ENCODE results near the gene HDAC10. TPM values are rescaled to one million over a fixed set of nuclear protein-coding genes. Genes with fewer than 3 reads are reported as not detected.
"Not testable (repeated sequence)": the region's sequence is repeated elsewhere in the genome, so short reads cannot be mapped to it uniquely, and the experiment has no call there.

Gene HDAC10
- total RNA-seq, 2 donors from 2014 or later, result 55.2 to 60.0 TPM

DNA sequence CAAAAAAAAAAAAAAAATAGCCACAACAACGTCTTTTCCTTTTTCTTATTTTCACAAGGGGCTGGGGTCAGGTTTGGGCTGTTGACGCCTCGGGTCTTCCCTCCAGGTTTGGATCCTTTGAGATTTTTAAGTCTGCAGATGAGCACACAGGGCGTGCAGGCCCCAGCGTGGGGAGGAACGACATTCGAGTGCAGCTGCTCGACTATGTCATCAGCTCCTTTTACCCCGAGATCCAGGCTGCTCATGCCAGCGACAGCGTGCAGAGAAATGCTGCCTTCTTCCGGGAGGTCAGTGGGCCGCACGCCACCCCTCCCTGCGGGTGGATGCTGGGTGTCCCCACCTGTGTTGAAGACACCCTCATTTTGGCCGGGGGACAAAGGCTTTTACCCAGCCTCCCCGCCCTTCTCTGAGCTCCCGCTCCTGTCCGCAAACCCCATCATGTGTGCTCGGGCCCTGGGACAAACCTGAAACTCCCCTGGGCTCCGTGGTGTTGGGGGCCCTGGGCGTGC, 42.6 kb downstream of the HDAC10 start:
- no peaks in the 10 kb centered on the region for H3K9me3 ChIP-seq
- no peak overlapping the region for H3K27ac ChIP-seq
- H3K27me3 ChIP-seq (replicated peaks; ENCODE audit: insufficient read depth), result no peaks in the 10 kb centered on the region
- peaks cover 0 to 9% of the 10 kb centered on the region in 2 donors for H3K4me1 ChIP-seq (ENCODE audit: control insufficient read depth in 1 of 2, low read depth in 2 of 2)
- H3K4me3 ChIP-seq, result no peak overlapping the region
- TF ChIP-seq, protein P1, sequence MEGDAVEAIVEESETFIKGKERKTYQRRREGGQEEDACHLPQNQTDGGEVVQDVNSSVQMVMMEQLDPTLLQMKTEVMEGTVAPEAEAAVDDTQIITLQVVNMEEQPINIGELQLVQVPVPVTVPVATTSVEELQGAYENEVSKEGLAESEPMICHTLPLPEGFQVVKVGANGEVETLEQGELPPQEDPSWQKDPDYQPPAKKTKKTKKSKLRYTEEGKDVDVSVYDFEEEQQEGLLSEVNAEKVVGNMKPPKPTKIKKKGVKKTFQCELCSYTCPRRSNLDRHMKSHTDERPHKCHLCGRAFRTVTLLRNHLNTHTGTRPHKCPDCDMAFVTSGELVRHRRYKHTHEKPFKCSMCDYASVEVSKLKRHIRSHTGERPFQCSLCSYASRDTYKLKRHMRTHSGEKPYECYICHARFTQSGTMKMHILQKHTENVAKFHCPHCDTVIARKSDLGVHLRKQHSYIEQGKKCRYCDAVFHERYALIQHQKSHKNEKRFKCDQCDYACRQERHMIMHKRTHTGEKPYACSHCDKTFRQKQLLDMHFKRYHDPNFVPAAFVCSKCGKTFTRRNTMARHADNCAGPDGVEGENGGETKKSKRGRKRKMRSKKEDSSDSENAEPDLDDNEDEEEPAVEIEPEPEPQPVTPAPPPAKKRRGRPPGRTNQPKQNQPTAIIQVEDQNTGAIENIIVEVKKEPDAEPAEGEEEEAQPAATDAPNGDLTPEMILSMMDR (IDR thresholded peaks at IDR 0.05), result no peak
- H3K36me3 ChIP-seq, result peaks cover 23% of the 10 kb centered on the region
- DNase-seq (ENCODE audit: low spot score) (no peak), ATAC-seq (ENCODE audit: insufficient number of reproducible peaks, low FRiP score, low read depth) (no peak)

DNA sequence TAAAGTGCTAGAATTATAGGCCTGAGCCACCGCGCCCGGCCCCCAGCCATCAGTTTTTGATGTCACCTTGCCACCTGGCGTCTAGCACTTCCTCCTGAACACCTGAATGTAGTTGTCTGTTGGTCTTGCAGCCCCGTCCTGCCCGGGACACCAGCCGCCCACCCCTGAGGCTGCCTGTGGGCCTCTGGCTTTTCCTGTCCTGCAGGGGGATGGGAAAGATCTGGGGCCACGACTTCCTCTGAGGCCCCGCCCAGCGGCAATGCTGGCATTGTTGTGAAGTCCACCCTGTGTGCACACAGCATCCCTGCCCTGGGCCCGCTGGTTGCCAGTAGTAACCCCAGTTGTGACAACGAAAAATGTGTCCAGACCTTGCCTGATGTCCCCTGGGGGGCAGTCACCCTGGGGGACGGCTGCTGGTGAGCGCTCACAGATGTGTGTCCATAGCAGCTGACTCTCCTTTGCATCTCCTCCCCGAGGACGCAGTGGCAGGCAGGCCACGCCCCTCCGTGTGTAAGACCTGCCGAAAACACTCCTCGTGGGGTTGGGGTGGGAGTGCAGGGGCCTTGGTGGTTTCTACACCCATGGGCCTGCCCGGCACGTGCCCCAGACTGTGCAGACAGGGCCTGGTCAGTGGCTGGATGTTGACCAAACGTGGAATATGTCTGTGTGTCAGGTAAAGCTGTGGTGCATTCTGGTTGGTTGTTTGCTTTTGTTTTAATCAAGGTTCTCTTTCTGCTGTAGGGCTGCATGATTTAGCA, 43.5 kb downstream of the HDAC10 start:
- Histone ChIP-seq H3K4me1 (ENCODE audit: control insufficient read depth in 1 of 2, low read depth in 2 of 2) (peaks cover 2 to 11% of the 10 kb centered on the region in 2 donors), H3K27me3 (replicated peaks; ENCODE audit: insufficient read depth) (no peaks in the 10 kb centered on the region), H3K27ac (no peak overlapping the region), H3K36me3 (peaks cover 23% of the 10 kb centered on the region), H3K4me3 (no peak overlapping the region), H3K9me3 (no peaks in the 10 kb centered on the region)
- TF ChIP-seq, protein P1 (IDR thresholded peaks at IDR 0.05), result no peak
- ATAC-seq (ENCODE audit: insufficient number of reproducible peaks, low FRiP score, low read depth) (no peak), DNase-seq (ENCODE audit: low spot score) (no peak)

DNA sequence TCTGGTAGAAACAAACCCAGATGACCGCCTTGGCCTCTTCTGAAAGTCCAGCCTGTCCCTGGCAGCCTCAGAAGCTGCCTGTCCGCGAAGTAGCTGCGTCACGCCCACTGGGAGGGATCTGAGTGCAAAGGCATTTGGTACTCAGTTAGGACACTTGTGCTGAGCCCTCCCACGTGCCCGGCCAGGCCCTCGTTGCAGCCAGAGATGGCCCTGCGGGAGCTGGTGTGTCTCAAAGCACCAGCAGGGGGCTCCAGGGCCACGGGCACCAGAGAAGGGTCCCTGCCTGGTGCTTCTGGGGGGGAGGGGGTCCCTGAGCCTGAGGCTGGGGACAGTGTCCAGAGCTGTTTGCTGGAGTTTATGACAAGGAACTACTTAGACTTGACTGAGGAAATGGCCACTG, 44.5 kb downstream of the HDAC10 start:
- Histone ChIP-seq H3K36me3 (peaks cover 23% of the 10 kb centered on the region), H3K9me3 (no peaks in the 10 kb centered on the region), H3K27me3 (replicated peaks; ENCODE audit: insufficient read depth) (no peaks in the 10 kb centered on the region), H3K4me1 (ENCODE audit: control insufficient read depth in 1 of 2, low read depth in 2 of 2) (peaks cover 12 to 21% of the 10 kb centered on the region in 2 donors), H3K4me3 (no peak overlapping the region), H3K27ac (no peak overlapping the region)
- ATAC-seq (ENCODE audit: insufficient number of reproducible peaks, low FRiP score, low read depth), result no peak
- no peak for DNase-seq (ENCODE audit: low spot score)
- TF ChIP-seq, protein P1 (IDR thresholded peaks at IDR 0.05), result no peak

DNA sequence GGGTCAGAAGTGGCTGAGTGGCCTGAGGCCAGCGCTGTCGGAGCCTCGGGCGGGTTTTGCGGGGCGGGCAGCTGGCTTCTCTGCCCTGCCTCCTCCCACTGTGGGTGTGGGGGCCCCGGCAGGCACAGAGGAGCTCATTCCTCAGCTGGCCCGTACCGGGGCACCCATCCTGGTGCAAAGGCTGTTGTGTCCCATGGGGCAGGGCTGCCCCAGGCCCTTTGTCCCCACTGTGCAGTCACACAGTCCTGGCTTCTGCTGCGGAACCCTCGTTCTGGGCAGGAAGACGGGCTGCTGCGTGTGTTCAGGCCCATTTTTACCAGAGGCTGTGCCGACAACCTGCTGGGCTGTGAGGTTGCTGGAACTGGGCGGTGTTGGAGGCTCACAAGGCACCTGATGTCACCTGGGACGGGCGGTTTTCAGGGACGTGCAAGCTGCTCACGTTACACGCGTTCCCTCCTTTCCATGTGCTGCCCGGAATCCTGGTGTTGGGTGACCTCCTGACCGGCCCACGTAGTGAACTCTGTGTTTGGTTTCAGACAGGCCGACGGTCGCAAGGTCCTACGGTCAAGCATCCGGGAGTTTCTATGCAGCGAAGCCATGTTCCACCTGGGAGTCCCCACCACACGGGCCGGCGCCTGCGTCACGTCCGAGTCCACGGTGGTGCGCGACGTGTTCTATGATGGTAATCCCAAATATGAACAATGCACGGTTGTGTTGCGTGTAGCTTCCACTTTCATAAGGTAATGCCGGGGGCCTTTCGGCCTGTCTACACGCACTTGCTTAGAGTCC, 45.1 kb downstream of the HDAC10 start:
- Histone ChIP-seq H3K4me1 (ENCODE audit: control insufficient read depth in 1 of 2, low read depth in 2 of 2) (peaks cover 12 to 22% of the 10 kb centered on the region in 2 donors), H3K27ac (no peak overlapping the region), H3K27me3 (replicated peaks; ENCODE audit: insufficient read depth) (no peaks in the 10 kb centered on the region), H3K36me3 (peaks cover 23% of the 10 kb centered on the region), H3K4me3 (no peak overlapping the region), H3K9me3 (no peaks in the 10 kb centered on the region)
- no peak for ATAC-seq (ENCODE audit: insufficient number of reproducible peaks, low FRiP score, low read depth)
- TF ChIP-seq, protein P1 (IDR thresholded peaks at IDR 0.05), result no peak
- DNase-seq (ENCODE audit: low spot score), result no peak

DNA sequence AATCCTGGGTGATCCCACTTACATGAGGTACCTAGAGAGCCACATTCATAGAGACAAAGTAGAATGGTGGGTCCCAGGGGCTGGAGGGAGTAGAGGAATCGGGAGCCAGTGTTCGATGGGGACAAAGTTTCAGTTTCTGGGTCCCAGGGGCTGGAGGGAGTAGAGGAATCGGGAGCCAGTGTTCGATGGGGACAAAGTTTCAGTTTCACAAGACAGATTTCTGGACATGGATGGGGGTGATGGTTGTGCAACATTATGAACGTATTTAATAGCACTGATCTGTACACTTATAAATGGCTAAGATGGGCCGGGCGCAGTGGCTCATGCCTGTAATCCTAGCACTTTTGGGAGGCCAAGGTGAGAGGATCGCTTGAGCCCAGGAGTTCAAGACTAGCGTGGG, 46.1 kb downstream of the HDAC10 start:
- not testable (repeated sequence) for H3K9me3 ChIP-seq; H3K27me3 ChIP-seq (replicated peaks; ENCODE audit: insufficient read depth); H3K4me3 ChIP-seq; DNase-seq (ENCODE audit: low spot score); ATAC-seq (ENCODE audit: insufficient number of reproducible peaks, low FRiP score, low read depth); H3K27ac ChIP-seq
- peaks cover 12 to 22% of the 10 kb centered on the region in 2 donors for H3K4me1 ChIP-seq (ENCODE audit: control insufficient read depth in 1 of 2, low read depth in 2 of 2)
- peaks cover 15% of the 10 kb centered on the region for H3K36me3 ChIP-seq
